Duodenal mucosa (tissue), 2 donors: ENCODE measurements around the gene SH3PXD2A.

Experiments
- H3K27ac ChIP-seq: one replicate; pipeline ENCODE4 v1.7.0; 2013; ENCODE audit warnings: low read depth, low read length
- H3K27me3 ChIP-seq, 2 donors: one replicate each; pipeline ENCODE4 v1.7.0; 2013; ENCODE audit warnings: low read length in 2 of 2, control low read depth in 1 of 2; ENCODE audit not compliant: insufficient read depth in 2 of 2, control insufficient read depth in 1 of 2
- H3K36me3 ChIP-seq, 2 donors: one replicate each; pipeline ENCODE4 v1.7.0; 2013; ENCODE audit warnings: low read length in 2 of 2, control low read depth in 1 of 2; ENCODE audit not compliant: insufficient read depth in 2 of 2, control insufficient read depth in 1 of 2
- H3K4me1 ChIP-seq, 2 donors: one replicate each; pipeline ENCODE4 v1.7.0; 2013; ENCODE audit warnings: low read length in 2 of 2, control low read depth in 1 of 2; ENCODE audit not compliant: insufficient read depth in 2 of 2, control insufficient read depth in 1 of 2
- H3K4me3 ChIP-seq, 2 donors: one replicate each; pipeline ENCODE4 v1.7.0; 2013; ENCODE audit warnings: low read length in 2 of 2, low read depth in 1 of 2
- H3K9ac ChIP-seq, 2 donors: one replicate each; pipeline ENCODE4 v1.7.0; 2013; ENCODE audit warnings: low read length in 2 of 2, low read depth in 1 of 2
- H3K9me3 ChIP-seq, 2 donors: one replicate each; pipeline ENCODE4 v1.7.0; 2013; ENCODE audit warnings: low read length in 2 of 2, control low read depth in 1 of 2; ENCODE audit not compliant: control insufficient read depth in 1 of 2

SH3PXD2A gene

DNA sequence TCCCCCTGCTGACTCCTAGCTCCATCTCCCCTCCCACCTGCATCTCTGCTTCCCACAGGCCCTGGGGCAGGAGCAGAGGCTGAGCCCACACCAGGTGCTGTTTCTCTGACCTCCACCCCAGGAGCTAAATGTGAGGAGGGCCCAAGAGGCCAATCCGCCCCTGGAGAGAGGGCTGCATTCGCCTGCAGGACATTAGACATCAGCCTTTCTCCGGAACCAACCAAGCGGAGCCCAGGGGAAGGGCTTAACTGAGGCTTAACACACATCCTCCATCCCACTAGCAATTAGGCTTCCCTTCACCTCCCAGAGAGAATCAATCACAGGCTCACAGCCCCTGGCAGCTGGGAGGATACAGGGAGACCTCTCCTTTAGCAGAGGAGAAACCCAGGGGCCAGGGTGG is 50.5 kb downstream of the SH3PXD2A start:
- Histone ChIP-seq H3K9me3 (no peaks in the 10 kb centered on the region), H3K36me3 (no peaks in the 10 kb centered on the region), H3K27me3 (no peaks in the 10 kb centered on the region), H3K4me3 (no peak overlapping the region), H3K27ac (no peak overlapping the region), H3K9ac (no peak overlapping the region), H3K4me1 (peaks cover 41 to 43% of the 10 kb centered on the region in 2 donors)

DNA sequence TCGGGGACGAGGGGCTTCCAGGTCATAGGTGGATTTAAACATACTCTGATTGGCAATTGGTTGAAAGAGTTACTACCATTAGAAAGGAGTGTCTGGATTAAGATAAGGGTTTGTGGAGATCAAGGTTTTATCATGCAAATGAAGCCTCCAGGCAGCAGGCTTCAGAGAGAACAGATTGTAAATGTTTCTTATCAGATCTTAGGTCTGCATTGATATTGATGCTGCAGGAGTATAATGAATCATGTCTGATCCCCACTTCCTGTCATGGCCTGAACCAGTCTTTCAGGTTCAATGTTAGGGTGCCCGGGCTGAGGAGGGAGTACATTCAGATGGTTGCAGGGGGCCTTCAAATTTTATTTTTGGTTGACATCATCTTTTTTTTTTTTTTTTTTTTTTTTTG is 51.4 kb downstream of the SH3PXD2A start:
- Histone ChIP-seq H3K4me1 (peaks cover 41 to 43% of the 10 kb centered on the region in 2 donors), H3K9ac (no peak overlapping the region), H3K36me3 (no peaks in the 10 kb centered on the region), H3K27me3 (no peaks in the 10 kb centered on the region), H3K9me3 (no peaks in the 10 kb centered on the region), H3K27ac (no peak overlapping the region), H3K4me3 (no peak overlapping the region)

GRCh38 chr10:103802637-103803353 is 52.6 kb downstream of the SH3PXD2A start:
- H3K9ac ChIP-seq, result no peak overlapping the region
- no peak overlapping the region for H3K4me3 ChIP-seq
- H3K27ac ChIP-seq, result no peak overlapping the region
- no peaks in the 10 kb centered on the region for H3K9me3 ChIP-seq
- H3K36me3 ChIP-seq, result no peaks in the 10 kb centered on the region
- peaks cover 41 to 43% of the 10 kb centered on the region in 2 donors for H3K4me1 ChIP-seq
- H3K27me3 ChIP-seq, result no peaks in the 10 kb centered on the region

- no peaks in the 10 kb centered on the region for H3K36me3 ChIP-seq
- no peak overlapping the region for H3K27ac ChIP-seq
- H3K9me3 ChIP-seq, result no peaks in the 10 kb centered on the region
- no peak overlapping the region for H3K4me3 ChIP-seq
- no peak overlapping the region for H3K9ac ChIP-seq
- H3K4me1 ChIP-seq, result peaks cover 41 to 43% of the 10 kb centered on the region in 2 donors
- H3K27me3 ChIP-seq, result no peaks in the 10 kb centered on the region
Measured at GRCh38 chr10:103802081-103802480, 53.3 kb downstream of the SH3PXD2A start.

DNA sequence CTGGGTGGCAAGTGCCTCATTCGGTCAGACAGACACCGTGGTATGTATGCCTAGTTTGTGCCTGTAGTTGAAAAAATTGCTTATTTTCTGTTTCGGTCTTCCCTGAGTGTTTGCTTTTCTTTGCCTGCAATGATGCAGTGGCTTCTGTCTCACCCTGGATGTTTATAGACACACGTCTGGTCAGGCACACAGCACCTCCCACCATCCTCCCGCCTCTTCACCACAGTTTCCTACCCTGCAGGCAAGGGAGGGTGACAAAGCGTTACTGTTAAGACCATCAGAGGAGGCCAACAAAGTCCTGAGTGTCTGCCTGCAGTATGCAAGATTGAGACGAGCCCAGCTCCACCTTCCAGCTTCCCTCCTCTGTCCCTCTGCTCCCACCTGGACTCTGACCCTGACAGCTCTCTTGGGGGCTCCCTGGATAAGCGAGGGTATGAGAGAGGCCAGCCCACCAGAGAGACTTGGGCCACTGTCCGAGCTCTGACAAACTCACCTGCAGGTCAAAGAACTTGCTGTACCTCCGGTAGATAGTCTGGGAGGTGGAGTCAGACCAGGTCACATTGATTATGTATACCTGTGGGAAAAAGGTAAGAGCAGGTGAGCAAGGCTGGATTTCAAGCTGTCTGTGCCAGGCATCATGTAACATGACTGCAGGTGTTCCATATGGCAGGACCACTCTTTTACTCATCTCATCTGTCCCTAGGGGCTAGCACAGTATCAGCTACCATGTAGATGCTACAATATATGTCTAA is 54.4 kb downstream of the SH3PXD2A start:
- Histone ChIP-seq H3K4me3 (peak overlapping the region; percentile 8 to 50), H3K36me3 (no peaks in the 10 kb centered on the region), H3K27ac (no peak overlapping the region), H3K27me3 (no peaks in the 10 kb centered on the region), H3K9ac (peak overlapping the region in 1 of 2 donors; percentile 11), H3K9me3 (no peaks in the 10 kb centered on the region), H3K4me1 (peaks cover 31 to 34% of the 10 kb centered on the region in 2 donors)

DNA sequence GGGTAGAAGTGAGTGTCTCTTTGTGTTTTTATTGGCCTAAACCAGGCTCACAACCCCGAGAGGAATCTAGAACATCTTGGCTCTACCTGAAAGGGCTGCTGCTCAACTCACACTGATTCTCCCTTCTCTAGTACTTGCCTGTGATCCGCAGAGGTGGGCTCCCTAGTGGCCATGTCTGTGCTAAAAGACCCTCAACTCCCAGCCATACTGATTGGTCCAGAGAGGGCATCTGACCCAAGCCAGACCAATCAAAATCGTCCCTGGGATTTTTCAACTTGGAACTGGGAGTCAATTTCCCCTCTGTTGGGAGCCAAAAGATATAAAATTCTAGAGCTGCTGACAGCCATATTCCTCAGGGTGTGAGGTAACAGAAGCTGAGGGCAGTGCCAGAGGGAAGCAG is 55.3 kb downstream of the SH3PXD2A start:
- Histone ChIP-seq H3K9ac (no peak overlapping the region), H3K9me3 (no peaks in the 10 kb centered on the region), H3K27me3 (no peaks in the 10 kb centered on the region), H3K36me3 (no peaks in the 10 kb centered on the region), H3K4me3 (no peak overlapping the region), H3K27ac (no peak overlapping the region), H3K4me1 (peaks cover 31 to 34% of the 10 kb centered on the region in 2 donors)

DNA sequence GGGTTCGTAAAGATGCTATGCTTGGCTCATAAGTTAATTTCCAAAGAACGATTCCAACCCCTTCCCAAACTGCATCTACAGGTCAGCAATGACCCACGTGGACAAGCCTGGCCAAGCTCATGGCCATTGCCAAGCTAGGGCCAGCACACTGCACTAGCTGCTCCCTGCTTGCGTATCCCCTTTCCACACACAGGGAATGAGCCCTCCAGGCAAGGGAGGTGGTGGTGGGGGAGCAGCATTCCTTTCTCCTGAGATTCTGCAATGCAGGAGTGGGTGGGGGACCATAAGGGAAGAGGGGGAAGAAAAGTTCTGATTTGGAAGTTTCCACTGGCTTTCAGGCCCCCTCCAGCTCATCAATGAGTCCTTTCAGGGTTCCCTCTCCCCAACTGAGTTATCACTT is 56.0 kb downstream of the SH3PXD2A start:
- Histone ChIP-seq H3K9me3 (no peaks in the 10 kb centered on the region), H3K4me1 (peaks cover 37% of the 10 kb centered on the region in 2 donors), H3K4me3 (no peak overlapping the region), H3K36me3 (no peaks in the 10 kb centered on the region), H3K27ac (no peak overlapping the region), H3K27me3 (no peaks in the 10 kb centered on the region), H3K9ac (no peak overlapping the region)

GRCh38 chr10:103798511-103798910 is 56.9 kb downstream of the SH3PXD2A start:
- no peak overlapping the region for H3K27ac ChIP-seq
- no peak overlapping the region for H3K9ac ChIP-seq
- H3K27me3 ChIP-seq, result no peaks in the 10 kb centered on the region
- no peaks in the 10 kb centered on the region for H3K9me3 ChIP-seq
- peaks cover 38 to 40% of the 10 kb centered on the region in 2 donors for H3K4me1 ChIP-seq
- H3K4me3 ChIP-seq, result no peak overlapping the region
- no peaks in the 10 kb centered on the region for H3K36me3 ChIP-seq

DNA sequence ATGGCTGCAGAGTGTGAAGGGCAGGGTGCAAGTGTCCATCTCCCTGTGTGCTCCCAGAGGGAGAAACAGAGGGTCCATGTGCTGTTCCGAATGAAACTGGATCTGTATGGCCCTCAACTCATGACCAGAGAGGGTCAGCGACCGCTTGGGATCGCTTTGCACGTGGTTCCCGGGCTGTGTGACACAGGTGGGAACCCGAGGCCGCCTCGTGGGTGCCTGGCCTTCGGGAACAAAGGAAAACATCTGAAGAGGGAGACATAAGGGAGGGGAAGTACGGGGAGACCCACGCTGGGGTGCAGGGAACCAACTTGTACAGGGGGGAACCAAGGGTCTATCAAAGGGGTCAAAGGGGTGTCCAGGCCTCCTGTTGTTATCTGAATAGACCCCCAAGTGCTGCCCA is 57.5 kb downstream of the SH3PXD2A start:
- Histone ChIP-seq H3K9ac (no peak overlapping the region), H3K27ac (no peak overlapping the region), H3K4me3 (no peak overlapping the region), H3K9me3 (no peaks in the 10 kb centered on the region), H3K4me1 (peaks cover 37 to 39% of the 10 kb centered on the region in 2 donors), H3K36me3 (no peaks in the 10 kb centered on the region), H3K27me3 (no peaks in the 10 kb centered on the region)

DNA sequence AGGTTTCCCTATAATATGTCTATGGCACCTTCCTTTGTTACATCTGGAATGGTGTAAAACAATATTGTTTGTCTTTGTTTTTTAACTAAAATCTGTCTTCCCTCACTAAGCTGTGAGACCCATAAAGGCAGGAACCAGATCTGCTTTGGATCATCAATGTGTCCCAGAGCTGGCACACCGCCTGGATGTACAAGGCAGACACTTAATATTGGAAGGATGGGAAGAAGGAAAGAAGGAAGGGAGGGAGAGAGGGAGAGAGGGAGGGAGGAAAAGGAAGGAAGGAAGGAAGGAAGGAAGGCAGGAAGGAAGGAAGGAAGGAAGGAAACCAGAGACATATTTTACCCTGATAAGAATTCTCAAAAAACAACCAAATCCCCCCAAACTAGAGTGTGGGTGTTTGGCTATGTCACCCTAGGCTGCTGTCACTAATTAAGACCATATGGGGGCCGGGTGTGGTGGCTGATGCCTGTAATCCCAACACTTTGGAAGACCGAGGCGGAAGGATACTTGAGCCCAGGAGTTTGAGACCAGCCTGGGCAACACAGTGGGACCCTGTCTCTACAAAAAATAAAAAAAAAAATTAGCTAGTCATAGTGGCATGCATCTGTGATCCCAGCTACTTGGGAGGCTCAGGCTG is 59.6 kb downstream of the SH3PXD2A start:
- Histone ChIP-seq H3K4me3 (no peak overlapping the region), H3K9me3 (no peaks in the 10 kb centered on the region), H3K4me1 (peaks cover 42 to 44% of the 10 kb centered on the region in 2 donors), H3K36me3 (no peaks in the 10 kb centered on the region), H3K9ac (no peak overlapping the region), H3K27me3 (no peaks in the 10 kb centered on the region), H3K27ac (no peak overlapping the region)
